Measurements from ENCODE around the gene JAG1. TPM values are rescaled to one million over a fixed set of nuclear protein-coding genes. Genes with fewer than 3 reads are reported as not detected.

JAG1 gene
- polyA plus RNA-seq, 1 donor (not counting 4 experiments of a cell fraction or from before 2014, with no cell fraction given), result 84.2 TPM

DNA sequence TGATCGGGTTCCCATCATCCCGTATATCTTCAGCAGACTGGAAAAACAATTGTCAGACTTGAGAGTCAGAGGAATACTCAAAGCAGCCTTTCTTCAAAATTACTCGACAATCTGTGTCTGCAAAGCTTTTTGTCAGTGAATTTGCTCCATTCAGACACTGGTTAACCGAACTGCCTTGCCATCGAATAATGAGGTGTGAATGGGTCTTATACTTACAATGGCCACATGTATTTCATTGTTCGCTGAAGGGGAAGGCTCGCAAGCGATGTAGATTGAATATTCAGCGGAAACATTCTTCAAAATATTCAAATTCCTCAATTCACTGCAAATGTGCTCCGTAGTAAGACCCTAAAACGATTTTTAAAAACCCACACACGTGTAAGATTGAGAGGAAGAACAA lies 32.9 kb downstream of the JAG1 start:
- H3K27me3 ChIP-seq (ENCODE audit: control insufficient read depth, extremely low read depth, insufficient read depth, low read length), result no peaks in the 10 kb centered on the region
- no peak for FAIRE-seq
- no peak overlapping the region for H2AFZ ChIP-seq (ENCODE audit: control insufficient read depth, low read length)
- peaks cover 55 to 79% of the 10 kb centered on the region in 2 experiments for H3K36me3 ChIP-seq (ENCODE audit: control insufficient read depth in 2 of 2, extremely low read depth in 1 of 2, insufficient read depth in 2 of 2, low read length in 2 of 2)
- no peak overlapping the region for H3K4me3 ChIP-seq (ENCODE audit: control insufficient read depth in 2 of 3, extremely low read depth in 1 of 3, insufficient read depth in 2 of 3, low read depth in 1 of 3, low read length in 3 of 3)
- H3K9me1 ChIP-seq (ENCODE audit: control insufficient read depth, extremely low read depth, insufficient read depth, low read length), result peaks cover 3% of the 10 kb centered on the region
- H3K4me1 ChIP-seq (ENCODE audit: control insufficient read depth, extremely low read depth, insufficient read depth, low read length), result peaks cover 68% of the 10 kb centered on the region
- H3K4me2 ChIP-seq (ENCODE audit: control insufficient read depth, extremely low read depth, insufficient read depth, low read depth, low read length), result no peak overlapping the region
- TF ChIP-seq EZH2 (IDR thresholded peaks at IDR 0.05; ENCODE audit: low read length), result no peak
- TF ChIP-seq, protein P1, sequence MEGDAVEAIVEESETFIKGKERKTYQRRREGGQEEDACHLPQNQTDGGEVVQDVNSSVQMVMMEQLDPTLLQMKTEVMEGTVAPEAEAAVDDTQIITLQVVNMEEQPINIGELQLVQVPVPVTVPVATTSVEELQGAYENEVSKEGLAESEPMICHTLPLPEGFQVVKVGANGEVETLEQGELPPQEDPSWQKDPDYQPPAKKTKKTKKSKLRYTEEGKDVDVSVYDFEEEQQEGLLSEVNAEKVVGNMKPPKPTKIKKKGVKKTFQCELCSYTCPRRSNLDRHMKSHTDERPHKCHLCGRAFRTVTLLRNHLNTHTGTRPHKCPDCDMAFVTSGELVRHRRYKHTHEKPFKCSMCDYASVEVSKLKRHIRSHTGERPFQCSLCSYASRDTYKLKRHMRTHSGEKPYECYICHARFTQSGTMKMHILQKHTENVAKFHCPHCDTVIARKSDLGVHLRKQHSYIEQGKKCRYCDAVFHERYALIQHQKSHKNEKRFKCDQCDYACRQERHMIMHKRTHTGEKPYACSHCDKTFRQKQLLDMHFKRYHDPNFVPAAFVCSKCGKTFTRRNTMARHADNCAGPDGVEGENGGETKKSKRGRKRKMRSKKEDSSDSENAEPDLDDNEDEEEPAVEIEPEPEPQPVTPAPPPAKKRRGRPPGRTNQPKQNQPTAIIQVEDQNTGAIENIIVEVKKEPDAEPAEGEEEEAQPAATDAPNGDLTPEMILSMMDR (optimal IDR thresholded peaks at IDR 0.05 in 1 of 3, IDR thresholded peaks at IDR 0.05 in 1 of 3, conservative IDR thresholded peaks at IDR 0.05 in 1 of 3; ENCODE audit: extremely low read depth in 1 of 3, insufficient read depth in 2 of 3, low read length in 3 of 3), result no peak
- DNase-seq (ENCODE audit: low read depth, low spot score), result no peak
- no peak overlapping the region for H3K27ac ChIP-seq (ENCODE audit: control insufficient read depth, insufficient read depth, low read length)
- no peaks in the 10 kb centered on the region for H3K9me3 ChIP-seq (ENCODE audit: control insufficient read depth, low read depth, low read length)
- dilution Hi-C loops (cut with MboI; ENCODE audit: extremely low pct_ligation_motif_present, low sequenced_read_pairs), result no loop called here
- peaks cover 19% of the 10 kb centered on the region for H4K20me1 ChIP-seq (ENCODE audit: control insufficient read depth, extremely low read depth, insufficient read depth, low read length)
- peaks cover 56% of the 10 kb centered on the region for H3K79me2 ChIP-seq (ENCODE audit: control insufficient read depth, insufficient read depth, low read length)
- H3K9ac ChIP-seq (ENCODE audit: control insufficient read depth, extremely low read depth, insufficient read depth, low read length), result no peak overlapping the region

DNA sequence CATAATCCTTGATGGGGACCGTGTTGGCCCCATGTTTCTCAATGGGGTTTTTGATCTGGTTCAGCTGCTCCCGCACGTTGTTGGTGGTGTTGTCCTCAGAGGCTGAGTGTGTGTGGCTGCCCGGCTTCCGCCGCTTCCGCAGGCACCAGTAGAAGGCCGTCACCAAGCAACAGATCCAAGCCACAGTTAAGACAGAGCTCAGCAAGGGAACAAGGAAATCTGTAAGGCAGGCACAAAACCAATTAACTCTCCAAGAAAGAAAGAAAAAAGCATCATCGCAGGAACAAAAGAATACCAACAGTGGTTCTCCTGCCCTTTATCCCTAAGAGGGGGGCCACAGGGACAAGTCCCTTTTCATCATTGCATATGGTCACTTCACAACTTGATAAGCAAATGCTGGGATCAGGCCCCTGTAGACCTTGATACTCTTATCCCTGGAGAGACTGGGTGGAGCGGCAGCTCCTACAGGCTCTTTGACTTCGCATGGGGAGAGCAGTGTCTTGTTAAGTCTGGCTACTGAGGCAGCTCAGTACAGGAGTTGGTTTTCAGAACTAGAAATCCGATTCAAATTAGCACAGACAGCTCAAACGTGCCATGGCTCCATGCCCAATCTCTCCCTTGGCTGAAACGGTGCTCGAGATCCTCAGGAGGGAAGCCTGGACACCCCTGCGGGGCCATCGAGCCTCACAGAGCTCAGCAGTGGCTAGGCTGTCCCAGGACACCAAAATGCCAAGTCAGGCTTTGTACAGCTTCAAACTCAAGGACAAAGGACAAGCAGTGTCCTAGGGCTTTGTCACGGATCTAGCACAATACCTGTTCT lies 33.9 kb downstream of the JAG1 start:
- peaks cover 46% of the 10 kb centered on the region for H3K79me2 ChIP-seq (ENCODE audit: control insufficient read depth, insufficient read depth, low read length)
- TF ChIP-seq EZH2 (IDR thresholded peaks at IDR 0.05; ENCODE audit: low read length), result no peak
- TF ChIP-seq, protein P1 (optimal IDR thresholded peaks at IDR 0.05 in 1 of 3, IDR thresholded peaks at IDR 0.05 in 1 of 3, conservative IDR thresholded peaks at IDR 0.05 in 1 of 3; ENCODE audit: extremely low read depth in 1 of 3, insufficient read depth in 2 of 3, low read length in 3 of 3), result no peak
- peaks cover 3% of the 10 kb centered on the region for H3K9me1 ChIP-seq (ENCODE audit: control insufficient read depth, extremely low read depth, insufficient read depth, low read length)
- H3K4me2 ChIP-seq (ENCODE audit: control insufficient read depth, extremely low read depth, insufficient read depth, low read depth, low read length), result no peak overlapping the region
- H4K20me1 ChIP-seq (ENCODE audit: control insufficient read depth, extremely low read depth, insufficient read depth, low read length), result peaks cover 17% of the 10 kb centered on the region
- no peaks in the 10 kb centered on the region for H3K27me3 ChIP-seq (ENCODE audit: control insufficient read depth, extremely low read depth, insufficient read depth, low read length)
- H3K9ac ChIP-seq (ENCODE audit: control insufficient read depth, extremely low read depth, insufficient read depth, low read length), result no peak overlapping the region
- DNase-seq (ENCODE audit: low read depth, low spot score) (no peak), FAIRE-seq (no peak)
- H3K9me3 ChIP-seq (ENCODE audit: control insufficient read depth, low read depth, low read length), result no peaks in the 10 kb centered on the region
- no peak overlapping the region for H2AFZ ChIP-seq (ENCODE audit: control insufficient read depth, low read length)
- H3K27ac ChIP-seq (ENCODE audit: control insufficient read depth, insufficient read depth, low read length), result peak overlapping the region; percentile 23
- H3K4me3 ChIP-seq (ENCODE audit: control insufficient read depth in 2 of 3, extremely low read depth in 1 of 3, insufficient read depth in 2 of 3, low read depth in 1 of 3, low read length in 3 of 3), result no peak overlapping the region
- peaks cover 76% of the 10 kb centered on the region for H3K4me1 ChIP-seq (ENCODE audit: control insufficient read depth, extremely low read depth, insufficient read depth, low read length)
- peaks cover 49 to 70% of the 10 kb centered on the region in 2 experiments for H3K36me3 ChIP-seq (ENCODE audit: control insufficient read depth in 2 of 2, extremely low read depth in 1 of 2, insufficient read depth in 2 of 2, low read length in 2 of 2)
- dilution Hi-C loops (cut with MboI; ENCODE audit: extremely low pct_ligation_motif_present, low sequenced_read_pairs), result no loop called here
